H1 (cell line): ENCODE data around the gene CD3D. TPM values are rescaled to one million over a fixed set of nuclear protein-coding genes. Genes with fewer than 3 reads are reported as not detected.

Experiments used
- BRCA1 ChIP-seq: IDR thresholded peaks from 2 replicates; pipeline ENCODE4 v1.6.1; 2012; ENCODE audit warnings: low read depth, low read length, improper control_type of control experiment
- CEBPB ChIP-seq: IDR thresholded peaks from 2 replicates; pipeline ENCODE4 v1.6.1; 2012; ENCODE audit warnings: low read depth, low read length
- CHD7 ChIP-seq: fragments of 300-600 bp; sonication (generic); IDR thresholded peaks from 2 replicates; pipeline ENCODE4 v1.7.1; 2012; ENCODE audit warnings: low read length, moderate library complexity, mild to moderate bottlenecking, inconsistent platforms; ENCODE audit not compliant: insufficient replicate concordance
- EP300 ChIP-seq, 2 experiments: IDR thresholded peaks; 1 replicate in 1 of 2; 2 replicates in 1 of 2; pipeline ENCODE4 v1.6.1; 2011 to 2012; ENCODE audit warnings: low read depth in 2 of 2, low read length in 2 of 2, mild to moderate bottlenecking in 2 of 2, borderline replicate concordance in 1 of 2, inconsistent platforms in 1 of 2, moderate library complexity in 1 of 2
- GABPA ChIP-seq: IDR thresholded peaks from 2 replicates; pipeline ENCODE4 v1.6.1; 2011; ENCODE audit warnings: mild to moderate bottlenecking, low read length, moderate library complexity, borderline replicate concordance; ENCODE audit not compliant: insufficient read depth
- MAFK ChIP-seq: IDR thresholded peaks from 2 replicates; pipeline ENCODE4 v1.6.1; 2012; ENCODE audit warnings: low read depth, mild to moderate bottlenecking, improper control_type of control experiment, low read length
- RBBP5 ChIP-seq: IDR thresholded peaks from 2 replicates; pipeline ENCODE4 v1.7.1; 2012; ENCODE audit warnings: low read depth, mild to moderate bottlenecking, inconsistent platforms, low read length, moderate library complexity, borderline replicate concordance
- SUZ12 ChIP-seq: fragments of 200-600 bp; sonication (generic); IDR thresholded peaks from 2 replicates; pipeline ENCODE4 v1.6.1; 2012; ENCODE audit warnings: mild to moderate bottlenecking, inconsistent platforms, low read length, moderate library complexity, mixed read lengths
- polyA plus RNA-seq, 7 experiments: library from polyadenylated mRNA; depleted of rRNA in 3 of 7; stranded (reverse) in 5 of 7; unstranded in 2 of 7; fragments of >200 nt in 5 of 7; fragments of 200-250 nt in 2 of 7; gene quantifications; 1 replicate in 5 of 7; 2 replicates in 1 of 7; 4 replicates in 1 of 7; pipeline versions ENCODE4 v1.2.1 to v1.2.3, GENCODE V29; 2011 to 2013; ENCODE audit warnings: missing spikeins in 2 of 7, mixed read lengths in 2 of 7
- total RNA-seq: library from RNA; stranded (reverse); fragmentation: NEBNext Ultra II Directional; extraction: Animal tissue kit (Norgen Biotek cat#: 25700); gene quantifications from 2 replicates; pipeline ENCODE4 v1.2.1, GENCODE V29; 2021
- TF ChIP-seq, protein P1 (sequence below), 3 experiments: IDR thresholded peaks; 1 replicate in 2 of 3; 2 replicates in 1 of 3; pipeline versions ENCODE4 v1.5.1 to v1.6.1; 2011; ENCODE audit warnings: low read length in 3 of 3, mild to moderate bottlenecking in 3 of 3, inconsistent platforms in 2 of 3, low read depth in 1 of 3, moderate library complexity in 1 of 3; ENCODE audit not compliant: insufficient read depth in 1 of 3; ENCODE audit errors: control extremely low read depth in 1 of 3

Gene CD3D
- total and polyA plus RNA-seq, 2 of the 8 experiments (the other 6 are each of a cell fraction or from before 2014, with no cell fraction given): not detected

GRCh38 chr11:118328745-118329144, 13.8 kb downstream of the CD3D start (continued):
- no peak for TF ChIP-seq CHD7
- no peak for TF ChIP-seq EP300 (IDR thresholded peaks at IDR 0.05; ENCODE audit: borderline replicate concordance in 1 of 2, low read depth in 2 of 2, low read length in 2 of 2)
- TF ChIP-seq CEBPB: no peak
- TF ChIP-seq GABPA: no peak
- TF ChIP-seq, protein P1, sequence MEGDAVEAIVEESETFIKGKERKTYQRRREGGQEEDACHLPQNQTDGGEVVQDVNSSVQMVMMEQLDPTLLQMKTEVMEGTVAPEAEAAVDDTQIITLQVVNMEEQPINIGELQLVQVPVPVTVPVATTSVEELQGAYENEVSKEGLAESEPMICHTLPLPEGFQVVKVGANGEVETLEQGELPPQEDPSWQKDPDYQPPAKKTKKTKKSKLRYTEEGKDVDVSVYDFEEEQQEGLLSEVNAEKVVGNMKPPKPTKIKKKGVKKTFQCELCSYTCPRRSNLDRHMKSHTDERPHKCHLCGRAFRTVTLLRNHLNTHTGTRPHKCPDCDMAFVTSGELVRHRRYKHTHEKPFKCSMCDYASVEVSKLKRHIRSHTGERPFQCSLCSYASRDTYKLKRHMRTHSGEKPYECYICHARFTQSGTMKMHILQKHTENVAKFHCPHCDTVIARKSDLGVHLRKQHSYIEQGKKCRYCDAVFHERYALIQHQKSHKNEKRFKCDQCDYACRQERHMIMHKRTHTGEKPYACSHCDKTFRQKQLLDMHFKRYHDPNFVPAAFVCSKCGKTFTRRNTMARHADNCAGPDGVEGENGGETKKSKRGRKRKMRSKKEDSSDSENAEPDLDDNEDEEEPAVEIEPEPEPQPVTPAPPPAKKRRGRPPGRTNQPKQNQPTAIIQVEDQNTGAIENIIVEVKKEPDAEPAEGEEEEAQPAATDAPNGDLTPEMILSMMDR (IDR thresholded peaks at IDR 0.05; ENCODE audit: control extremely low read depth in 1 of 3, insufficient read depth in 1 of 3, low read depth in 1 of 3, low read length in 3 of 3): no peak
- no peak for TF ChIP-seq SUZ12
- TF ChIP-seq RBBP5: no peak
- TF ChIP-seq BRCA1: no peak
- TF ChIP-seq MAFK: no peak
